HCT116 (cell line): ENCODE results near the gene ODF4. TPM values are rescaled to one million over a fixed set of nuclear protein-coding genes. Genes with fewer than 3 reads are reported as not detected.
A peak's percentile ranks its signal among the peaks of the same experiment; 100 is the strongest.

Experiments used
- ATAC-seq: fragments of 200-7000 bp; cut with Tn5 transposase; 2 replicates; pipeline ENCODE4 v1.9.1; 2020; ENCODE audit warnings: mild to moderate bottlenecking, moderate library complexity
- BruUV-seq: library from RNA; stranded (reverse); fragments of 400-500 nt; replicated peaks from 2 replicates; lab custom pipeline; 2021; lab: Mats Ljungman, UMichigan
- CTCF ChIA-PET: fragments of 300-600 bp; sonication (Branson Sonifier 250); formaldehyde crosslinking; loops from one replicate; lab custom pipeline; 2021; ENCODE audit warnings: antibody characterized with exemption; lab: Charles Lee
- POLR2A ChIA-PET: fragments of 300-600, 350-600 bp; sonication (Branson Sonifier 250); formaldehyde crosslinking; loops from one replicate; lab custom pipeline; 2021; ENCODE audit warnings: antibody characterized with exemption; lab: Charles Lee
- RAD21 ChIA-PET, 2 experiments: fragments of 300-600 bp; sonication (Branson Sonifier 250); formaldehyde crosslinking; loops; one replicate each; lab custom pipeline; 2023; ENCODE audit warnings: low total read pairs in 2 of 2; ENCODE audit not compliant: uncharacterized antibody in 2 of 2, unreplicated experiment in 2 of 2, low non-redundant PET in 1 of 2; lab: Charles Lee
- DNase-seq: peaks from one replicate; pipeline ENCODE4 v3.0.0-alpha.2; 2010; ENCODE audit warnings: low read depth, low spot score
- H2AFZ ChIP-seq: fragments of 200-600 bp; shearing (Covaris generic), sonication (generic); 2 replicates; pipeline ENCODE4 v1.6.1; 2017; ENCODE audit warnings: low read depth, mixed run types, mixed read lengths, antibody characterized with exemption, low read length; ENCODE audit not compliant: poor library complexity, severe bottlenecking
- H3K27ac ChIP-seq: 2 replicates; pipeline ENCODE4 v1.5.1; 2012; ENCODE audit warnings: low read depth, low read length
- H3K27me3 ChIP-seq: fragments of 200-600 bp; sonication (generic); 2 replicates; pipeline ENCODE4 v1.6.1; 2016; ENCODE audit warnings: mixed run types, low read length, mixed read lengths; ENCODE audit not compliant: insufficient read depth
- H3K36me3 ChIP-seq, 2 experiments: fragments of 200-500 bp in 1 of 2; fragments of 200-600 bp in 1 of 2; sonication (Bioruptor generic) in 1 of 2; sonication (generic) in 1 of 2; 2 replicates each; pipeline versions ENCODE4 v1.5.1 to v1.6.1; 2014 to 2016; ENCODE audit warnings: low read length in 2 of 2, inconsistent platforms in 1 of 2, mixed read lengths in 1 of 2, mixed run types in 1 of 2; ENCODE audit not compliant: insufficient read depth in 2 of 2, control insufficient read depth in 1 of 2
- H3K4me1 ChIP-seq, 2 experiments: fragments of 200-600 bp in 1 of 2; sonication (generic) in 1 of 2; 2 replicates each; pipeline versions ENCODE4 v1.5.1 to v1.6.1; 2012 to 2017; ENCODE audit warnings: low read length in 2 of 2, inconsistent platforms in 1 of 2, mild to moderate bottlenecking in 1 of 2, mixed read lengths in 1 of 2, mixed run types in 1 of 2, moderate library complexity in 1 of 2; ENCODE audit not compliant: insufficient read depth in 2 of 2, control insufficient read depth in 1 of 2
- H3K4me2 ChIP-seq: fragments of 200-600 bp; sonication (generic); 2 replicates; pipeline ENCODE4 v1.6.1; 2017; ENCODE audit warnings: mixed run types, low read length, mixed read lengths
- H3K4me3 ChIP-seq, 2 experiments: fragments of 200-600 bp in 1 of 2; sonication (generic) in 1 of 2; replicated peaks in 1 of 2; 2 replicates each; pipeline ENCODE4 v1.5.1; 2011 to 2016; ENCODE audit warnings: low read length in 2 of 2, control low read depth in 1 of 2, low read depth in 1 of 2, mild to moderate bottlenecking in 1 of 2, mixed read lengths in 1 of 2, mixed run types in 1 of 2
- H3K79me2 ChIP-seq: fragments of 200-600 bp; sonication (generic); 2 replicates; pipeline ENCODE4 v1.6.1; 2017; ENCODE audit warnings: mild to moderate bottlenecking, mixed run types, low read length, moderate library complexity, mixed read lengths; ENCODE audit not compliant: insufficient read depth
- H3K9ac ChIP-seq: fragments of 200-600 bp; sonication (generic); 2 replicates; pipeline ENCODE4 v1.6.1; 2016; ENCODE audit warnings: low read length, mixed read lengths
- H3K9me2 ChIP-seq: fragments of 200-600 bp; sonication (generic), shearing (Covaris generic); 2 replicates; pipeline ENCODE4 v1.6.1; 2017; ENCODE audit warnings: mixed run types, mild to moderate bottlenecking, moderate library complexity; ENCODE audit not compliant: insufficient read depth
- H3K9me3 ChIP-seq, 2 experiments: fragments of 200-500 bp in 1 of 2; fragments of 200-600 bp in 1 of 2; sonication (Bioruptor generic) in 1 of 2; sonication (generic) in 1 of 2; 2 replicates each; pipeline ENCODE4 v1.6.1; 2014 to 2017; ENCODE audit warnings: low read length in 2 of 2, mixed read lengths in 2 of 2, inconsistent platforms in 1 of 2, low read depth in 1 of 2, mild to moderate bottlenecking in 1 of 2, mixed run types in 1 of 2, moderate library complexity in 1 of 2; ENCODE audit not compliant: control insufficient read depth in 1 of 2, insufficient read depth in 1 of 2
- H4K20me1 ChIP-seq: fragments of 200-600 bp; sonication (generic), shearing (Covaris generic); 2 replicates; pipeline ENCODE4 v1.6.1; 2017; ENCODE audit warnings: mixed run types, mild to moderate bottlenecking, moderate library complexity; ENCODE audit not compliant: insufficient read depth
- EGR1 ChIP-seq: IDR thresholded peaks from 2 replicates; pipeline ENCODE4 v1.6.1; 2012; ENCODE audit warnings: low read depth
- ELF1 ChIP-seq: IDR thresholded peaks from 2 replicates; pipeline ENCODE4 v1.6.1; 2012; ENCODE audit warnings: low read depth, borderline replicate concordance
- EZH2phosphoT487 ChIP-seq: fragments of 200-600 bp; IDR thresholded peaks from 2 replicates; pipeline ENCODE4 v1.6.1; 2018; ENCODE audit warnings: antibody characterized with exemption, borderline replicate concordance
- POLR2A ChIP-seq: IDR thresholded peaks from 2 replicates; pipeline ENCODE4 v1.7.0; 2011; ENCODE audit warnings: borderline replicate concordance; ENCODE audit not compliant: insufficient read depth, insufficient read length; ENCODE audit errors: extremely low read depth
- RAD21 ChIP-seq: IDR thresholded peaks from 2 replicates; pipeline ENCODE4 v1.6.1; 2012; ENCODE audit warnings: low read depth, mild to moderate bottlenecking
- SIN3A ChIP-seq: IDR thresholded peaks from 2 replicates; pipeline ENCODE4 v1.6.1; 2012; ENCODE audit warnings: low read depth
- SP1 ChIP-seq: IDR thresholded peaks from 2 replicates; pipeline ENCODE4 v1.6.1; 2012; ENCODE audit warnings: low read depth
- TCF7L2 ChIP-seq: IDR thresholded peaks from 2 replicates; pipeline ENCODE4 v1.7.0; 2011; ENCODE audit warnings: borderline replicate concordance, inconsistent platforms; ENCODE audit not compliant: insufficient read depth, insufficient read length; ENCODE audit errors: extremely low read depth
- intact Hi-C: fragments of 100-400 bp; cut with micrococcal nuclease; formaldehyde crosslinking; loops from 2 replicates; pipeline ENCODE4 v1.10.0; 2022
- total RNA-seq: library from RNA; stranded (reverse); gene quantifications from one replicate; pipeline ENCODE4 v1.2.1, GENCODE V29; 2021; ENCODE audit not compliant: unreplicated experiment
- TF ChIP-seq, protein P1 (sequence below): IDR thresholded peaks from 2 replicates; pipeline ENCODE4 v1.6.1; 2012
- TF ChIP-seq, protein P2 (sequence below): IDR thresholded peaks from 2 replicates; pipeline ENCODE4 v1.6.1; 2011; ENCODE audit warnings: mild to moderate bottlenecking, low read length, moderate library complexity; ENCODE audit not compliant: insufficient replicate concordance; ENCODE audit errors: extremely low read depth
- TF ChIP-seq, protein P3 (sequence below): IDR thresholded peaks from 2 replicates; pipeline ENCODE4 v1.6.1; 2012; ENCODE audit warnings: low read depth

ODF4 gene
- total RNA-seq, 1 experiment from 2014 or later: not detected

DNA sequence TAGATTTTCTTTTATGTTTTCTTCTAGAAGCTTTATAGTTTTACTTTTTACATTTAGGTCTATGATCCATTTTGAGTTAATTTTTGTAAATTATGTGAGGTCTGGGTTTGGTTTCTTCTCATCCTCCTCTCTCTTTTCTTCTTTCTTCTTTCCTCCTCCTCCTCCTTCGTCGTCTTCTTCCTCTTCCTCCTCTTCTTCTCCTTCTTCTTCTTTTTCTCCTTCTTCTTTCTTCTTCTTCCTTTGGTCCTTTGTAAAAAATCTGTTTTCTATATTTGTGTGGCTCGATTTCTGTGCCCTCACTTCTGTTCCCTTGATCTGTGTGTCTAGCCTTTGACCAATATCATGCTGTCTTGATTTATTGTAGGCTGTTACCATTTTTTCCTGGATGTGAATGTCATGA, 39.4 kb upstream of the ODF4 start:
- Histone ChIP-seq H2AFZ (peak overlapping the region; percentile 49), H3K27ac (no peak overlapping the region), H3K27me3 (no peaks in the 10 kb centered on the region), H4K20me1 (no peaks in the 10 kb centered on the region), H3K4me1 (peaks cover 6 to 30% of the 10 kb centered on the region in 2 experiments), H3K9me3 (no peaks in the 10 kb centered on the region), H3K9me2 (no peaks in the 10 kb centered on the region), H3K4me2 (peak overlapping the region; percentile 11; the same call in 1 of the 2 replicates), H3K9ac (no peak overlapping the region), H3K79me2 (no peaks in the 10 kb centered on the region), H3K4me3 (no peak overlapping the region), H3K36me3 (no peaks in the 10 kb centered on the region)
- no TSS peak for BruUV-seq
- TF ChIP-seq, protein P1, sequence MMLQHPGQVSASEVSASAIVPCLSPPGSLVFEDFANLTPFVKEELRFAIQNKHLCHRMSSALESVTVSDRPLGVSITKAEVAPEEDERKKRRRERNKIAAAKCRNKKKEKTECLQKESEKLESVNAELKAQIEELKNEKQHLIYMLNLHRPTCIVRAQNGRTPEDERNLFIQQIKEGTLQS: no peak
- no peak for TF ChIP-seq ELF1
- TF ChIP-seq SIN3A: no peak
- TF ChIP-seq, protein P2, sequence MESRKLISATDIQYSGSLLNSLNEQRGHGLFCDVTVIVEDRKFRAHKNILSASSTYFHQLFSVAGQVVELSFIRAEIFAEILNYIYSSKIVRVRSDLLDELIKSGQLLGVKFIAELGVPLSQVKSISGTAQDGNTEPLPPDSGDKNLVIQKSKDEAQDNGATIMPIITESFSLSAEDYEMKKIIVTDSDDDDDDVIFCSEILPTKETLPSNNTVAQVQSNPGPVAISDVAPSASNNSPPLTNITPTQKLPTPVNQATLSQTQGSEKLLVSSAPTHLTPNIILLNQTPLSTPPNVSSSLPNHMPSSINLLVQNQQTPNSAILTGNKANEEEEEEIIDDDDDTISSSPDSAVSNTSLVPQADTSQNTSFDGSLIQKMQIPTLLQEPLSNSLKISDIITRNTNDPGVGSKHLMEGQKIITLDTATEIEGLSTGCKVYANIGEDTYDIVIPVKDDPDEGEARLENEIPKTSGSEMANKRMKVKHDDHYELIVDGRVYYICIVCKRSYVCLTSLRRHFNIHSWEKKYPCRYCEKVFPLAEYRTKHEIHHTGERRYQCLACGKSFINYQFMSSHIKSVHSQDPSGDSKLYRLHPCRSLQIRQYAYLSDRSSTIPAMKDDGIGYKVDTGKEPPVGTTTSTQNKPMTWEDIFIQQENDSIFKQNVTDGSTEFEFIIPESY: no peak
- TF ChIP-seq POLR2A: no peak
- no peak for TF ChIP-seq TCF7L2
- TF ChIP-seq SP1: no peak
- TF ChIP-seq, protein P3, sequence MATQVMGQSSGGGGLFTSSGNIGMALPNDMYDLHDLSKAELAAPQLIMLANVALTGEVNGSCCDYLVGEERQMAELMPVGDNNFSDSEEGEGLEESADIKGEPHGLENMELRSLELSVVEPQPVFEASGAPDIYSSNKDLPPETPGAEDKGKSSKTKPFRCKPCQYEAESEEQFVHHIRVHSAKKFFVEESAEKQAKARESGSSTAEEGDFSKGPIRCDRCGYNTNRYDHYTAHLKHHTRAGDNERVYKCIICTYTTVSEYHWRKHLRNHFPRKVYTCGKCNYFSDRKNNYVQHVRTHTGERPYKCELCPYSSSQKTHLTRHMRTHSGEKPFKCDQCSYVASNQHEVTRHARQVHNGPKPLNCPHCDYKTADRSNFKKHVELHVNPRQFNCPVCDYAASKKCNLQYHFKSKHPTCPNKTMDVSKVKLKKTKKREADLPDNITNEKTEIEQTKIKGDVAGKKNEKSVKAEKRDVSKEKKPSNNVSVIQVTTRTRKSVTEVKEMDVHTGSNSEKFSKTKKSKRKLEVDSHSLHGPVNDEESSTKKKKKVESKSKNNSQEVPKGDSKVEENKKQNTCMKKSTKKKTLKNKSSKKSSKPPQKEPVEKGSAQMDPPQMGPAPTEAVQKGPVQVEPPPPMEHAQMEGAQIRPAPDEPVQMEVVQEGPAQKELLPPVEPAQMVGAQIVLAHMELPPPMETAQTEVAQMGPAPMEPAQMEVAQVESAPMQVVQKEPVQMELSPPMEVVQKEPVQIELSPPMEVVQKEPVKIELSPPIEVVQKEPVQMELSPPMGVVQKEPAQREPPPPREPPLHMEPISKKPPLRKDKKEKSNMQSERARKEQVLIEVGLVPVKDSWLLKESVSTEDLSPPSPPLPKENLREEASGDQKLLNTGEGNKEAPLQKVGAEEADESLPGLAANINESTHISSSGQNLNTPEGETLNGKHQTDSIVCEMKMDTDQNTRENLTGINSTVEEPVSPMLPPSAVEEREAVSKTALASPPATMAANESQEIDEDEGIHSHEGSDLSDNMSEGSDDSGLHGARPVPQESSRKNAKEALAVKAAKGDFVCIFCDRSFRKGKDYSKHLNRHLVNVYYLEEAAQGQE: no peak
- TF ChIP-seq EGR1: no peak
- TF ChIP-seq RAD21: no peak
- TF ChIP-seq EZH2phosphoT487: no peak
- ChIA-PET RAD21 (no interaction called here), CTCF (interaction anchor here (0.7 to 1.3 kb wide), 13 partner anchors 8 to 445 kb away, joined by 3 to 9 read pairs (median 4); partner anchors contain the start of genes BORCS6, CTC1 and RANGRF), POLR2A (interaction anchor here (1.3 to 2.8 kb wide), 2 partner anchors 52 to 127 kb away, joined by 5 to 9 read pairs; partner anchors contain the start of gene CTC1)
- peak; percentile 7; the same call in 1 of the 2 replicates for ATAC-seq
- intact Hi-C loops: loop anchor here (1.0 to 5.0 kb wide), 2 partner anchors 47 to 238 kb away; no protein-coding TSS in a partner anchor
- DNase-seq: no peak
